SKM-1 (cell line): ENCODE measurements around the gene EML2.
A peak's percentile ranks its signal among the peaks of the same experiment; 100 is the strongest.
"Not testable (repeated sequence)": the region's sequence is repeated elsewhere in the genome, so short reads cannot be mapped to it uniquely, and the experiment has no call there.

ENCODE experiments used
- DNase-seq: peaks from one replicate; lab custom pipeline; 2025; ENCODE audit not compliant: unreplicated experiment; lab: John Stamatoyannopoulos, UW

The EML2 gene

DNA sequence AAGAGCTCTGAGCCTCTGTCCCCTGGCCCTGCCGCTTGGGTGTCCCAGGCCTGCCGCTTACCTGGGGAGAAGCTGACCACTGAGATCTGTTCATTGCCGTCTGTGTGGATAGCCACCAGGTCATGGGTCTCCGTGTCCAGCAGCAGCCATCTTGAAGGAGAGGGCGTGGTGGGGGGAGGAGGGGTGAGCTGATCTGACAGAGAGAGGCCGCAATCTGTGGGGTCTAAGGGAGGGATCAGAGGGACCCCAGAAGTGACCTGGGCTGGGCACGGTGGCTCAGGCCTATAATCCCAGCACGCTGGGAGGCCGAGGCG, 22.5 kb downstream of the EML2 start:
- DNase-seq, result no peak

DNA sequence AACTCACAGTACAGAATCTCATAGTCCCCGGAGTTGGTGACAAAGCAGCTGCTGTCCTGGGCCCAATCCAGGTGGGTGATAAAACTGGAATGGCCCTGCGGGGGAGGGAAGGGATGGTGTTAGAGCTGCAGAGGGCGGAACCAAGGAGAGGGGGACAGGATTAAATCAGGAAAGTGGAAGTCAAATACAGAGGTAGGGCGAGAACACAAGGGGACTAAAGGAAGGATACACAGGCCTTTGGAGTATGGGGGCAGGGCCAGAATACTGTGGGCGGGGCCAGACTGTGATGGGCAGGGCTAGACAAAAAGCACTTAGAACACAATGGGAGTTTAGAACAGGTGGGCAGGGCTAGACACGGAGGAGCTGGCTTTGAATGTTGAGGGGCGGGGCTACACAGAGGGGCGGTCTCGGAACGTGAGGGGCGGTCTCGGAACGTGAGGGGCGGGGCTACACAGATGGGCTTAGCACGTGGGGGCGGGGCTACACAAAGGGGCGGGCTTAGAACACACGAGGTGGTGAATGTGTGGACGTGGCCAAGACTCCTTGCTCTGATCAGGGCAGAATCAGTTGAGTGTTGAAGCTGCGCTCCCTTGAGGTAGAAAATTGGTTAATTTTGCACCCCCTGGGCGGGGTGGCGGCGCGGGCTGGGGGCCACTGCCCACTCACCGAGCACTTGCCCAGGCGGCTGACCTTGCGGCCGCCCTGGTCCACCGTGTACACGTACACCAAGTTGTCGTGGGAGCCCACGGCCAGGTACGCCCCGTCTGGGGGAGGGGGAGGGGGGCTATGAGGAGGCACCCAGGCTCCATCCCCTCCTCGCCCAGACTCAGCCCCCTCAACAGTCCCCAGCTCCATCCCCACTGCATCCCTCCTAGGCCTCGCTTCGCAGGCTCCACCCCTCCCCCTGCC, 23.1 kb downstream of the EML2 start:
- DNase-seq, result peak; percentile 29

DNA sequence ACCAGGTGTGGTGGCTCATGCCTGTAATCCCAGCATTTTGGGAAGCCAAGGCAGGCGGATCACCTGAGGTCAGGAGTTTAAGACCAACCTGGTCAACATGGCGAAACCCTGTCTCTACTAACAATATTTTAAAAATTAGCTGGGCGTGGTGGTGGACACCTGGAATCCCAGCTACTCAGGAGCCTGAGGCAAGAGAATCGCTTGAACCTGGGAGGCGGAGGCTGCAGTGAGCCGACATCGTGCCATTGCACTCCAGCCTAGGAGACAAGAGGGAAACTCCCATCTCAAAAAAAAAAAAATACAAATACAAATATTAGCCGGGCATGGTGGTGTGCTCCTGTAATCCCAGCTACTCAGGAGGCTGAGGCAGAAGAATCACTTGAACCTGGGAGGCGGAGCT, 24.1 kb downstream of the EML2 start:
- not testable (repeated sequence) for DNase-seq

GRCh38 chr19:45613926-45614725, 25.1 kb downstream of the EML2 start:
- DNase-seq, result no peak

- no peak for DNase-seq
Observed at GRCh38 chr19:45608948-45609347, 30.2 kb downstream of the EML2 start.

DNA sequence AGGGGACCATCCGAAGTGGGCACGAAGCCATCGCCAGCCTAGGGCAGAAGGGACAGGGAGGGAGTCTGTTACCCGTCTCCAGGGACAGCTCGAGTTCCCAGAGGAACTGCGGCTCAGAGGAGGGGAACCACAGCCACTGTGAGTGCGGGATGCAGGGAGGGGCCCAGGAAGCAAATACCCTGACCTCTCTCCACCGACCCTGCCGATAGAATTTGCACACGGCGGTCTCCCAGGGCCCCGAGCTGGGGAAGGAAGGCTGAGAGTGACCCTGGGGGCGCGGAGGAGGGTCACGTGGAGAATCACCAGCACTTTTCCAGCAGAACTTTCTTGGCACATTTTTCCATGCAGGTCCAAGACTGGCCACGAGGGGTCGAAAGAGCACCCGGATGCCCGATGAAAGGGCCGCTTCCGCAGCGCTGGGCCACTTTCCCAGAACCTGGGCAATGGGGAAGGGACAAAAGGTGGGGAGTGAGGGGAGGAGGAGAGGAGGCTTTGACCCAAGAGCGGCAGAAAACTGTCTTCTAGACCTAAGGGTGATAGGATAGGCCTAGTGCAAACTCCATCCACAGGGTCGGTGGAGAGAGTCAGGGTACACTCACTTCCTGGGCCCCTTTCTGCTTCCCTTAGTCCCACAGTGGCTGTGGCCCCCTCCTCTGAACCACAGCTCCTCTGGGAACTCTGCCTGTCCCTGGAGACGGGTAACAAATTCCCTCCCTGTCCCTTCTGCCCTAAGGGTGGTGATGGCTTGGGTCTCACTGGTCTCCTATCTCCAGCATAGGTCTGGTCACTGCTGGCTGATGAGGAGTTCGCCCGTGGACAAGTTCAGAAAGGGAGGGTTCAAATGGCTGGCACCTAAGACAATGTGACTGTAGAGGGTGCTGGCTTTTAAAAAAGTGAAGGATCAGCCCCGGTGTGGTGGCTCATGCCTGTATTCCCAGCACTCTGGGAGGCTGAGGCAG, 31.8 kb downstream of the EML2 start:
- no peak for DNase-seq

DNA sequence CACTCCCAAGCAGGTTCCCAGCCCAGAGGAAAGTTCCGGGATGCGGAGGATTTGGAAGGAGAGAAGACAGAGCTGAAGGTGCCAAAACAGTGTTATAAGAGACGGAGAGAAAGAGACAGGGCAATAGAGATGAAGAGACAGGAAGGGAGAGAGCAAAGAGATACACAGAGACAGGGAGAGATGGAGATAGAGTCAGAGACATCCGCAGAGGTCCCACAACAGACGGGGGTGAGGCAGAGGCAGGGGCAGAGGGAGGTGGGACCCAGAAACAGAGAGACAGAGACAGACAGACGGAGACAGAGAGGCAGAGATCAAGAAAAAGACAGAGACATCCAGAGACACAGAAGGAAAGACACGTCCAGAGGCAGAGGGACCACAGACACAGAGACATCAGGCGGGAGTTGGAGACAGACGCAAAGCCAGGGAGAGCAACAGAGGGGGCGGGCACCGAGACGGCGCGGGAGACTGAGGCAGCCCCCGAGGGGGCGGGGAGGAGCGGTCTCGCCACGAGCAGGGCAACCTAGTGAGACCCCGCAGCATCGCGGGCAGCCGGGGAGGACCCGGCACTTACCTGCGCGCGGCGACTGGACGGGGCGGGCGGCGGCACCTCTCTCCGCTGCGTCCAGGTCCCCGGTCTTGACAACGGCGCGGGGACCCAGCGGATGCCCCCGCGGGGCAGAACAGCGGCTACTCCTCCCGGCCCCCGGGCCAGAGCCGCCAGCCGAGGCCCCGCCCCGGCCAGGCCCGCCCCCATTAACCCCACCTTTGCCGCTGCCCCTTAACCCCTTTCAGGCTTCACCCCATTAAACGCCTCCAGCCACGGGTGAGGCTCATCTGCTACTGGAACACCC, 37.4 kb downstream of the EML2 start, which contains the start of gene GPR4:
TSS of gene GPR4 (minus strand) at position 689 of the 851 bp plus-strand sequence. CDS start 10,346 bp downstream, outside the sequence.
- no peak for DNase-seq

DNA sequence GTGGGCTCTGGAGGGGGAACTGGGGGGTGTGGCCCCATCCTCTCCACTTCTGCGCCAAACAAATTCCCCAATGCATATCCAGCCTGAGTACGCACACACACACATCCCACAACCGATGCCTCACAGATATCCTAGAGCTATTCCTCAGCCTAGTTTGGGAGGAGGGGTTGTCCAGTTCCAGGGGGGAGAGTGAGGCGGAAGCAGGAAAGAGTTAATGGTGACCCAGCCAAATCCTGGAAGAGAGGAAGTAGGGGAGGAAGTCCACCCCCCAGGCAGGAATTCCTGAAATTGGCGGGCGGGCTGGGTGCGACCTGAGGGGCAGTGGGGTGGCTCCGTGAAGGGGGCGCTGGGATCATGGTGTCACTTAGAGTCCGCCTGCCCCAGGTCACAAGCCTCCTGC, 38.1 kb downstream of the EML2 start:
- DNase-seq, result no peak

DNA sequence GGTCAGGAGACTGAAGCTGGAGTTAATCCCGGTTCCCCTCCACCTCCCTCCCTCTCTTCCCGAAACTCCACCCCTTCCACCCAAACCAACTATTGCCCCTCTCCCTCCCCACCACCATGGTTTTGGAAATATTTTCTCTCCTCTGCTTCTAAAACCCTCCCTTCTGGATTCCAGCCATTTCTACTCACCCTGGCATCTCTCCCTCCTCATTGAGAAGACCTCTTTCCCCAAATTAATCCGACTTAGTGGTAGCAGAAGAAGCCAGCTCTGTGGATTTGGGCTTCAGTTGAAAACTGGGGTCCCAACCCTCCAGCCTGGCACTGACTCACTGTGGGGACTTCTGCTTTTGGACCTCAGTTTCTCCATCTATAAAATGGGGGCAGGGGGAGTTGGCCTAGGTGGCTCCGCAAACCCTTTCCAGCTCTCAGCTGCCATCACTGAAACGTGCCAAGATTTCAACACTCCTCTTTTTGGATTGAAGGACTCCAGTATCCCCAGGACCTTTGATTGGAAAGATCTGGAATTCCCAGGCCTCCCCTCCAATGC, 38.8 kb downstream of the EML2 start:
- DNase-seq, result no peak

GRCh38 chr19:45599286-45599685, 39.9 kb downstream of the EML2 start:
- DNase-seq, result no peak

DNA sequence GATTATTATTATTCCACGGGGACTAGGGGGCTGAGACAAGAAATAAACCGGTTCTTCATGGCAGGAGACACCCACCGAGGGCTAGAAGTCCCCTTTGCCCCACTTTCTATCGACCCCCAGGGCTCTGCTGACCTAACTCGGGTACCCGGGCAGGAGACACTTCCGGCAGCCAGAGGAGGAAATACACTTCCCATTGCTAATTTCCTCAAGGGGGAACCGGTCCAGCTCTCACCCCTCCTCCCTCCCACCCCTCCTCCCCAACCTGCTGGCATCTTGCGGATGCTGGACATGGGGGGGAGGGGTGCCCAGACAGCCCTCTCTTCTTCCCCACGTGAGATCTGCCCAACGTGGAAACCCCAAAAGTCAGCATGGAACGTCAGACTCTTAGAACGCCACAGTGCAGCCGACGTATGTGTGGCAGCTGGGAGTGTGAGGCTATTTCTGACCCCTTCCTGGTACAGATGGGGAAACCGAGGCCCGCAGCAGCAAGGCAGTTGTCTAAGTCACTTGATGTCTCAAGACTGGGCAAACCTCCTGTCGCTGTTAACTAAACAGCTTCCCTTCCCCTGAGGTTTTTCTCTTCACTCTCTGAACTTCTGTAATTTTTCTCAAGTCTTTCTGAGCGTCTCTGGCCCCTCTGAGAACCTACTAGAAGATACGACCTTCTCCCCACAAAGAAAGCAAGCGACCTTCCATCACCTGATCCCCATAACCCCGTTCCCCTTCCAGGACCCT, 40.8 kb downstream of the EML2 start:
- no peak for DNase-seq

DNA sequence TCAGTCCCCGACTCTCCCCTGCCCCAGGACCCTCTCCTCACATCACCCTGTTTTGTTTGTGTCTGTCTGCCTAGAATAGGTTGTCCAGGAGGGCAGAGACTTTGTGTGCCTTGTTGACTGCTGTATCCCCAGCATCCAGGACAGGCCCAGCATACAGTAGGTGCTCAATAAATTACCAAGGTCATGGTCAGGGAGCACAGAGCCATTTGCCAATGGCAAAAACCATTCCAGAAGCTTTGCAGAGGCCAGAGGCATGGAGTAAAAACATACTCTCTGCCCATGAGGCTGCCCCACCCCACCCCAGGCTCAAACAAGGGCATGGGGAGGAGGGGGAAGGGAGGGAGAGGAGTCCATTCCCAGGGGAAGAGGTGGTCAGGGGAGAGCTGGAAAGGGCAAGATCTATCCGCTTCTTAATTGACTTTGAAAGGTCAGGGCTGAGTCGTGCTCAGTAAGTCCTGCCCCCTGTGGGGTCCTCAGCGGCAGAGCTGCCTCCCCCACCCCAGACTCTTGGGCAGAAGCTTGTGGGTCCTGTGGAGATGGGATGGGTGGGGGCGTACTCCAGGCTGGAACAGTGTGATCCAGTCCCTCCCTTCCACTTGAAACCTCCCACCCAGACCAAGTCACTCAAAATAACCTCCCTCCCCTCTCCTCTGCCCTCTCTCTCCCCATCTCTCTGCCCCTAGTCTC, 41.6 kb downstream of the EML2 start:
- no peak for DNase-seq

GRCh38 chr19:45595814-45596213, 43.4 kb downstream of the EML2 start:
- no peak for DNase-seq

GRCh38 chr19:45593520-45593919, 45.7 kb downstream of the EML2 start:
- no peak for DNase-seq

DNA sequence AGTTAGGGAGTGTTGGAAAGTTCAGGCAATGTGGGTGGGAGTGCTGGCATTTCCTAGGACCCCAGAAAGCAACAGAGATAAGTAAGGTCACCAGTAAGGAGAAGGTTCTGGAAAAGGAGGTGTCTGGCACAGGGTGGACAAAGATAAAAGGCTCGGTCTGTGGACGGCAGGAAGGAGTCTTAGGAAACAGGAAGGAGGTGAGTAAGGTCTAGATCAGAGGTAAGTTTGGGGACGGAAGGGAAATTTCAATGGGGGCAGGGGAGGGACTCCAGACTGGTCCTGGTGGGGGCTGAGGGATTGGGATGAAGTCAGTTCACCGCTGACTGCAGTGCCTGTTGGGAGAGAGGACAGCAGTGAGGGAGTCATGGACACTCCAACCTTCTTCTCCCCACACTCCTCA, 46.8 kb downstream of the EML2 start:
- no peak for DNase-seq

DNA sequence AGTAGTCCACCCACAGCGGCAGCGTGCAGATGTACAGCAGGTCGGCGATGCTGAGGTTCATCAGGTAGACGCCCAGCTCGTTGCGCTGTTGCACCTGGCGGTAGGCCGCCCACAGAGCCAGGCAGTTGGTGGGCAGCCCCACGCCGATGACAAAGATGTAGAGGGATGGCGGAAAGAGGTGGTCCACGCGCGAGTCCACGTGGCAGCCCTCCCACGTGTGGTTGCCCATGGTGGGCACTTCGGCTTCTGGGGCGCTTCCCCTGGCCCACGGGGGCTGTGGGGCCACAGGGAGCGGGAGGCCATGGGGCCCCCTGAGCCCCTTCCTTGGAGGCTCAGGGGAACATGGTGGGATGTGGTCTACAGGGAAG, 47.6 kb downstream of the EML2 start:
- DNase-seq, result no peak

DNA sequence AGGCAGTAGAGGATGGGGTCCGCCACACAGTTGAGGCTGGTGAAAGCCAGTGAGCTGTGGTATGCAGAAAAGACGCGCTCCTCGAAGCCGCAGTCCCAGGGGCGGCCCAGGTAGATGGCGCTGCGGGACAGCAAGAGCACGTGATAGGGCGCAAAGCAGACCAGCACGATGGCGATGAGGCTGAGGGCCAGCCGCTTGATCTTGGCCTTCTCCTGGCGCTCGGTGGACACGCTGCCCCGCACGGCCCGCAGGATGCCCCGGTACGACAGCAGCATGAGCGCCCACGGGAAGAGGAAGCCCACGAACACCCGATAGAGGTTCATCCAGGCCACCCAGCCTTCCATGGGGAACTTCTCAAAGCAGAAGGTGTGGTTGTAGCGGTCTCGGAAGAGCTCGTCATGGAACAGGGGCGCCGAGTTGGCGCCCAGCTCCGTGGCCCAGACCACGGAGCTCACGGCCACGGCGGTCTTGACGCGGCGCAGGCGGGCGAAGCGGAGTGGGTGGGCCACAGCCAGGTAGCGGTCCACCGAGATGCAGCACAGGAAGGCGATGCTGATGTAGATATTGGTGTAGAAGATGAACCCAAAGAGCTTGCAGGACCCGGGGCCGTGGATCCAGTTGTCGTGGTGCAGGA, 48.1 kb downstream of the EML2 start:
- DNase-seq, result no peak

- no peak for DNase-seq
Observed at GRCh38 chr19:45590300-45591003, 48.7 kb downstream of the EML2 start.
